ENCODE measurements around the gene SH3GL2.
A peak's percentile ranks its signal among the peaks of the same experiment; 100 is the strongest.

Gene SH3GL2

GRCh38 chr9:17587113-17587512, 8.2 kb downstream of the SH3GL2 start:
- no peak for TF ChIP-seq CTCF (IDR thresholded peaks at IDR 0.05; ENCODE audit: low read depth, low read length)
- H3K4me3 ChIP-seq (replicated peaks in 1 of 2; ENCODE audit: low read depth in 2 of 2, low read length in 2 of 2), result no peak overlapping the region
- DNase-seq (ENCODE audit: low read depth in 2 of 2), result no peak

DNA sequence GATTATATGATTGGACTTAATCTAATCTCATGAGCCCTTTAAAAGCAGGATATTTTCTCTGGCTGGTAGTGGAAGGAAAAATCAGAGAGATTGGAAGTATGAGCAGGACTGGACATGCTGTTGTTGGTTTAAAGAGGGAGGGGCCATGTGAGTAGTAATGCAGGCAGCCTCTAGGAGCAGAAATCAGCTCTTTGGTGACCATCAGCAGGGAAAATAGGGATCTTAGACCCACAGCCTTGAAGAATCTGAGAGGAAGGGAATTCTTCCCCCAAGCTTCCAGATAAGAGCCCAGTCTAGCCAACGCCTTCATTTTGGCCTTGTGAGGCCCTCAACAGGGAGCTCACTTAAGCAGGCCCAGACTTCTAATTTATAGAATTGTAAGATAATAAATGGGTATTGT, 9.5 kb downstream of the SH3GL2 start:
- H3K4me3 ChIP-seq (replicated peaks in 1 of 2; ENCODE audit: low read depth in 2 of 2, low read length in 2 of 2), result no peak overlapping the region
- no peak for TF ChIP-seq CTCF (IDR thresholded peaks at IDR 0.05; ENCODE audit: low read depth, low read length)

GRCh38 chr9:17588941-17589340, 10.1 kb downstream of the SH3GL2 start:
- TF ChIP-seq CTCF (IDR thresholded peaks at IDR 0.05; ENCODE audit: low read depth, low read length), result no peak
- DNase-seq (ENCODE audit: low read depth in 2 of 2), result no peak
- H3K4me3 ChIP-seq (replicated peaks in 1 of 2; ENCODE audit: low read depth in 2 of 2, low read length in 2 of 2), result no peak overlapping the region

More for the DNA sequence above, 9.5 kb downstream of the SH3GL2 start:
- DNase-seq (ENCODE audit: low read depth in 2 of 2), result no peak

GRCh38 chr9:17589771-17590170, 10.9 kb downstream of the SH3GL2 start:
- no peak for DNase-seq (ENCODE audit: low read depth in 2 of 2)
- H3K4me3 ChIP-seq (replicated peaks in 1 of 2; ENCODE audit: low read depth in 2 of 2, low read length in 2 of 2), result no peak overlapping the region
- no peak for TF ChIP-seq CTCF (IDR thresholded peaks at IDR 0.05; ENCODE audit: low read depth, low read length)

DNA sequence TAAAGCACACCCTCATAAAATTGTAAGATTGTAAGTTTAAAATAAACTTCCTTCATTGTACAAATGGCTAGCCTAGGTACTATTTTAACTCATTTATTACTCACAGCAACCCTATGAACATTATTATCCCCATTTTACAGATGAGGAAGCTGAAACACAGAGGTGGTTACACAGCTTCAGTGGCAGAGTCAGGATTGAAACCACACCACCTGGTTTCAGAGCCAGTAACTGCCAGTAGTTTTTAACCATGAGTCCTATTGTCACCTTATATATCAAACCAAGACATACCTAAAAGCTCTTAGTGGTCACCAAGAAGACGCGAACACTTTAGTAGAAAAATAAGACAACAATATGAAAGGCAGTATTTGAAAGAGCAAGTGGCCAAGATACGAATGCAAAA, 16.1 kb downstream of the SH3GL2 start:
- no peak for DNase-seq (ENCODE audit: low read depth in 2 of 2)
- H3K4me3 ChIP-seq (replicated peaks in 1 of 2; ENCODE audit: low read depth in 2 of 2, low read length in 2 of 2), result no peak overlapping the region
- no peak for TF ChIP-seq CTCF (IDR thresholded peaks at IDR 0.05; ENCODE audit: low read depth, low read length)

GRCh38 chr9:17597977-17598376, 19.1 kb downstream of the SH3GL2 start:
- no peak overlapping the region for H3K4me3 ChIP-seq (replicated peaks in 1 of 2; ENCODE audit: low read depth in 2 of 2, low read length in 2 of 2)
- DNase-seq (ENCODE audit: low read depth in 2 of 2), result no peak
- TF ChIP-seq CTCF (IDR thresholded peaks at IDR 0.05; ENCODE audit: low read depth, low read length), result no peak

DNA sequence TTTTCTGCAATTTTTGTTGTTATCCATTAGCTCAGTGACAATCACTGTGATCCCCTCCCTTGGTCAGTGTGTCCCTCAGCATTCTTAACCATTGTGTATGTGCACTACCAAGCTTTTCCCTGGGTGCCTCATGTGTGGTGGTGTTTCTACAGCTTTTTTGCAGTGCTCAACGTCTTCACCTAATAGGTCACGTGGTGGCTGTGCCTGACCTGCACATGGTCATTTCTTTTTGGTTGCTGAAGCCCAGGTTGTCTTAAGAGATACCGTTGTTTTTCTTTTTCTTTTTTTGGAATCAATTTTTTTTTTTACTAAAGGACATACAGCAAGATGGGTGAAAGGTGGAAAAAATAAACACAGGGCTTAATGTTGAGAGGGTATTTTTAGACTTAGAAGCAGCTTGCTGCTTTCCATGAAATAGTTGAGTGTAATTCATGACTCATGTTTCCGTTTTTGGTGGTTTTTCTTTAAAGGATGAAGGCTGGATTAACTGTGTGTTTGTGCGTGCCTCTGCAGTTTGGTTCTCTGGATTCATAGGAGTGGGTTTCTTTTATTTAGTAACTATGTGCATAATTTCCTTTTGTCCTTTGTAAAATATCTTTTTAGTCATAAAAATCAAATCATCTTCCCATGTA, 22.2 kb downstream of the SH3GL2 start:
- TF ChIP-seq CTCF (IDR thresholded peaks at IDR 0.05; ENCODE audit: low read depth, low read length), result no peak
- no peak overlapping the region for H3K4me3 ChIP-seq (replicated peaks in 1 of 2; ENCODE audit: low read depth in 2 of 2, low read length in 2 of 2)
- peak in 1 of 2 donors; percentile 8 for DNase-seq (ENCODE audit: low read depth in 2 of 2)

Measured in cardiac fibroblast (primary cell).